PC-9 (cell line): ENCODE measurements around the gene RPS27.

Experiments
- CTCF ChIP-seq: fragments of 200-600 bp; sonication (generic); conservative IDR thresholded peaks from 2 replicates; pipeline ENCODE4 v1.6.1; 2017; ENCODE audit warnings: mixed run types, antibody characterized with exemption, mild to moderate bottlenecking, moderate library complexity
- EZH2 ChIP-seq: fragments of 200-600 bp; sonication (generic); IDR thresholded peaks from 2 replicates; pipeline ENCODE4 v1.8.0; 2017; ENCODE audit warnings: antibody characterized with exemption, low read depth

- TF ChIP-seq CTCF (no peak), EZH2 (no peak)
These were observed 17.5 kb upstream of the RPS27 start for GRCh38 chr1:153973071-153973470.
